Hypothalamus (tissue), 51 donors: ENCODE data around the gene USP30.
A peak's percentile ranks its signal among the peaks of the same experiment; 100 is the strongest.
"Not testable (repeated sequence)": the region's sequence is repeated elsewhere in the genome, so short reads cannot be mapped to it uniquely, and the experiment has no call there.

Experiments
- DNase-seq, 51 donors: peaks; one replicate each; lab custom pipeline; 2025; lab: John Stamatoyannopoulos, UW

The USP30 gene

GRCh38 chr12:109052414-109053323 lies at the start of gene USP30:
Gene USP30 (plus strand): TSS chr12:109052576. CDS start chr12:109052679, 103 bp downstream.
- DNase-seq, result peak; percentile 38 to 92 (median 75)

- DNase-seq, result no peak
Observed at GRCh38 chr12:109004017-109004416, 48.4 kb upstream of the USP30 start.

- DNase-seq, result no peak
Observed at GRCh38 chr12:109009766-109010165, 42.6 kb upstream of the USP30 start.

DNA sequence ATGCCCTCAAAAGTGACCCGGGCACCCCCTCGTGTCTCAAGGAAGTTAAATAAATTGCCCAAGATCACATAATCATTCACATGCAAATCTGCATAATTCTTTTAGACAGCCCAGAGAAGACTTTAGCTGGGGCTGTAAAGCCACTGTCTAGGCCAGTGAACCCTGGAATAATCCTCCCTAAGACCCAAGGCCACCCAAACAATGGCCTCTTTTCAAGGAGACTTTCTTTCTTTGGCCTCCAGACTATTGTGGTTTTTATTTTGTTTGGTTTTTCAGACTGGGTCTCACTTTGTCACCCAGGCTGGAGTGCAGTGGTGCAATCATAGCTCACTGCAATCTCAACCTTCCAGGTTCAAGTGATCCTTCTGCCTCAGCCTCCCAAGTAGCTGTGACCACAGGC lies 42.1 kb upstream of the USP30 start:
- DNase-seq, result no peak

DNA sequence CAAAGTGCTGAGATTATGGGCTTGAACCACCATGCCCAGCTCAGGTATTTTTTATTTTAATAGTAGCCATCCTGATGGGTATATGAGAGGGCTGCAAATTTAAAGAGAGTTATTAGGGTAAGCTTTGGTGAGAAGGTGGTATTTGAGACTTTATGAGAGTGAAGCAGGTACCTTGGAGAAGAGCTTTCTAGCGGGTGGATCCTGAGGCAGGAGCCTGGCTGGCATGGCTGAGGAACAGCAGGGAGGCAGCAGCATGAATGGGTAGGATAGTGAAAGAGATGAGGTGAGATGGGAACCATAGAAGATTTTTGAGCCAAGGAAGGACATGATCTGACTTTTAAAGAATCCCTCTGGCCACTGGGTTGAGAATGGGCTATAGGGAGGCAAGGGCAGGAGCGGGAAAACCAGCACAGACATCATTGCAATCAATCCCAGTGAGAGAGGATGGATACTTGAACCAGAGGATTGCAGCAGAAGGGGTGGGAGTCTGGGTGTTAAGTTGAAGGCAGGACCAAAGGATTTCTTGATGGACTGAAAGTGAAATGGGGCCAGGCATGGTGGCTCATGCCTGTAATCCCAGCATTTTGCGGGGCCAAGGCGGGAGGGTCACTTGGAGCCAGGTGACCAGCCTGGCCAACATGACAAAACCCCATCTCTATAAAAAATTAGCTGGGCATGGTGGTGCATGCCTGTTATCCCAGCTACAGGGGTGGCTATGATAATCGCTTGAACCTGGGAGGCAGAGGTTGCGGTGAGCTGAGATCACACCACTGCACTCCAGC lies 37.2 kb upstream of the USP30 start:
- DNase-seq, result no peak

DNA sequence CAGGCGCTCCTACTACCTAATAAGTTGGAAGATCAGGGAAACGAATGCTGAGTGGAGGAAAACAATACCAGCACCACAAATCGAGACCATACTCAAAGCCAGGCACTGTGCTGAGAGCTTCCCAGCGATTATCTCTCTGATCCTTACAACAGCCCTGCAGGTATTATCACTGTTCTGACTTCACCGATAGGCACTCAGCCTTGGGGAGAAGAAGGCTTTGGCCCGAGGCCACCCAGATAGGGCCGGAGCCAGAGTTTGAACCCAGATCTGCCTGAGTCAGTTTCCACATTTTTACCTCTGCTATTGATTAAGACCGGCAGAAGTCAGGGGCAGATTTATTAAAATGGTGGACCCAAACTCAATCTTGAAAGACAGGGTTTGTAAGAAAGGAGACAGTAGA lies 36.4 kb upstream of the USP30 start:
- DNase-seq, result no peak

DNA sequence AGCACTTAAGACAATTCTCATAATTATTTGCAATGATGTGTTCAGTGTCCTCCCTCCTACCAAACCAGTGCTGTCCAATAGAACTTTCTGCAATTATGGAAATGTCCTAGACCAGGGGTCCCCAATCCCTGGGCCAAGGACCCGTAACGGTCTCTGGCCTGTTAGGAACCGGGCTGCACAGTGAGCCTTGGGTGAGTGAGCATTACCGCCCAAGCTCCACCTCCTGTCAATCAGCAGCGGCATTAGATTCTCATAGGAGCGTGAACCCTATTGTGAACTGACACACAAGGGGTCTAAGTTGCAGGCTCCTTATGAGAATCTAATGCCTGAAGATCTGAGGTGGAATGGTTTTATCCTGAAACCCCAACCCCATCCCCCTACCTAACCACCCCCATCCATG lies 35.4 kb upstream of the USP30 start:
- DNase-seq, result no peak

- no peak for DNase-seq
Observed at GRCh38 chr12:109018296-109018695, 34.1 kb upstream of the USP30 start.

DNA sequence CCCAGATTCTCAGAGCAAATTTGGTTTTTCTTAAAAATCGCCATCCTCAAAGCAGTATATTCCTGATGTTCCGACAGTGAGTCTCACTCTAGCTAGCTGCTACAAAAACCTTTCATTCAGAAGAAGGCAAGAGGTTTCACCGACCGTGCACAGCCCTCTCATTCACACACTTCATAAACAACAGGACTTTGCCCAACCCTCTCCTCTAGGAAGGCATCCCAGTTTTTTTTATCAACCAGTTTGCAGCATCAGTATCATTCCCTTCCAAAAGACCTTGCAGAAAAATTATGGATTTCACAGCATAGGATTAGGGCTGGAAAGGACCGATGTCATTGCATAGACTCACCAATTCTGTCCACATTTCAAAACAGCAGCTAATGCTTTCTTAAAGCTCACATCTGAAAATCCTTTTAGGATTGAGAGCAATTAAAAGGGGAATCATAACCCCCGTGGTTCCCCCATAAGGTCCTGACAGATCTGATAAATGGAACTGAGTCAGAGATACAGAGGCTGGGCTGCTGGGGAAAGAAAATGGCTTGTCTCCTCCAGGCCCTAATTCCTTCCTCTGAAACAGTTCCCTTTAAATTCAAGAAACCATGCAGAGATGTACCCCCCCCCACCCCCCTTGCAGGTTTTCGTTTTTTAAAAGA lies 32.1 kb upstream of the USP30 start:
- peak in 2 of 51 donors; percentile 1 to 79 for DNase-seq

DNA sequence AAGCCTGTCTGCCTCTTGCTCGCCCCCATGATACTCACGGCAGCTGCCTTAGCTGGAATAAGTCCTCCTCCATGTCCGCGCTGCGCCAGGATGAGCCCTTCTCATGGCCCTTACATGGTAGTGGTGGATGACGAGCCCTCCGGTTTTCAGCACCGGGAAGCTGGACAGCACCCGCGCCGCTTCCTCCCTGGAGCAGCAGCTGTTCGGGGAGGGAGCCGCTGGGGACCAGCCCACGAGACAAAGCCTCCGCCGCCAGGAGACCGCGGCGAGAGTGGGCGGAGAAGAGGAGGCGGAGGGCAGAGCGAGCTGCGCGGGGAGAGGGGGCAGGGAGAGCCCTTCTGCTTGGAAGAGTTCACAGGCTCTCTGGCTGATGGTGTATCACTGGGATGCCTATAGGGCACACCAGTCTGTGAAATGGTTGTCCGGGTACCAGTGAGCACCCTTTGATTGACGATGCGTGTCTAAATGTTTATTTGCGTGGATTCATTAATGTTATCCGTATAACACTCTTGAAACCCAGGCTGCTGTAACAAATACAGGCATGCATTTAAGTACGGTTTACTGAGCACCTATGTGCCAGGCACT lies 31.5 kb upstream of the USP30 start, which contains the start of gene SVOP:
SVOP (minus strand) TSS at position 273 of the 585 bp plus-strand sequence; CDS start at position 73, 200 bp downstream.
- peak; percentile 5 to 87 (median 72) for DNase-seq

GRCh38 chr12:109027767-109028166 lies 24.6 kb upstream of the USP30 start:
- no peak for DNase-seq

DNA sequence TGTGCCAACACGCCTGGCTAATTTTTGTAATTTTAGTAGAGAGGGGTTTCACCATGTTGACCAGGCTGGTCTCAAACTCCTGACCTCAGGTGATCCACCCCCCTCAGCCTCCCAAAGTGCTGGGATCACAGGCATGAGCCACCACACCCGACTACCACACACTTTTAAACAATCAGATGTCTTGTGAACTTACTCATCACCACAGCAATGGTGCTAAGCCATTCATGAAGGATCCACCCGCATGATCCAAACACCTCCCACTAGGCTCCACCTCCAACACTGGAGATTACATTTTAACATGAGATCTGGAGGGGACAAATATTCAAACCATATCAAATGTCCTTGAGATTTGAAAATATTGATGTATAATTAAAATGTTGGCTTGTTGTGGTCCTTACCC lies 23.8 kb upstream of the USP30 start:
- peak in 1 of 51 donors; percentile 4 for DNase-seq

- no peak for DNase-seq
Observed at GRCh38 chr12:109029411-109029810, 23.0 kb upstream of the USP30 start.

GRCh38 chr12:109033239-109034196 lies 18.9 kb upstream of the USP30 start:
- no peak for DNase-seq

DNA sequence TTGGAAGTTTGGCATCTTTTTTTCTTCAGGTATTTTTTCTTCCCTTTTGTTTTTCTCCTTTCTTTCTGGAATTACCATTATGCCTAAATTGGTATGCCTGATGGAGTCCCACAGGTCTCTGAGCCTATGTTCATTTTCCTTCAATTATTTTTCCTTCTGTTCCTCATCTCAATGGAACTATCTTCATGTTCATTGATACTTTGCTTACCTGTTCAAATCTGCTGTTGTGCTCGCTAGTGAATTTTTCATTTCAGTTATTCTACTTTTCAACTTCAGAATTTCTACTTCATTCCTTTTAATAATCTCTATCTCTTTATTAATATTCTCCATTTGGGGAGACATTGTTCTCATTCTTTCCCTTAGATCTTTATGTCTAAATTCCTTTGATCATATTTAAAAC lies 15.4 kb upstream of the USP30 start:
- DNase-seq, result no peak

- no peak for DNase-seq
Observed at GRCh38 chr12:109044241-109044640, 8.1 kb upstream of the USP30 start.

GRCh38 chr12:109047081-109047805 lies 5.1 kb upstream of the USP30 start:
- DNase-seq, result no peak

- not testable (repeated sequence) for DNase-seq
Observed at GRCh38 chr12:109048706-109049105, 3.7 kb upstream of the USP30 start.

GRCh38 chr12:109049794-109050193 lies 2.6 kb upstream of the USP30 start:
- DNase-seq, result not testable (repeated sequence)
